GM15510 (cell line): Measurements from ENCODE around the gene TDRD3.

Experiments used
- POLR2A ChIP-seq: IDR thresholded peaks from 3 replicates; pipeline ENCODE4 v1.6.1; 2011; ENCODE audit warnings: borderline replicate concordance; ENCODE audit not compliant: insufficient read length; ENCODE audit errors: extremely low read depth

Gene TDRD3

DNA sequence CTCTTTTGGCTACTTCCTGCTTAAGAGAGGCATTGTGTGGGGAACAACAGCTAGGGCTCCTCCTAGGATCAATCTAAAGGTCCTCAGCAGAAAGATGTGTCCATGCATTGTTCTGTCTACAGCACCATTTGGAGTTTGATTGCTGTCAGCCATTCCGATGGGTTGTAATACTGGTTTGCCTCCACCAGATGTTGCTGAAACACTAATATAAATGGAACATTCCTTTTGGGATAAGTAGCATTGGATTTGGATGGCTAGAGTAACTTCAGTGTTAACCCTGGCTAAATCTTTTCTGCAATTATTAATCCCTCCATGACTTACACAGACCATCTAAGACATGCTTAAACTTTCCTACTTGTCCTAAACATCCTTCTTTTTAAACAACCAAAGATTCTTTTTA, 104.2 kb downstream of the TDRD3 start:
- no peak for TF ChIP-seq POLR2A

DNA sequence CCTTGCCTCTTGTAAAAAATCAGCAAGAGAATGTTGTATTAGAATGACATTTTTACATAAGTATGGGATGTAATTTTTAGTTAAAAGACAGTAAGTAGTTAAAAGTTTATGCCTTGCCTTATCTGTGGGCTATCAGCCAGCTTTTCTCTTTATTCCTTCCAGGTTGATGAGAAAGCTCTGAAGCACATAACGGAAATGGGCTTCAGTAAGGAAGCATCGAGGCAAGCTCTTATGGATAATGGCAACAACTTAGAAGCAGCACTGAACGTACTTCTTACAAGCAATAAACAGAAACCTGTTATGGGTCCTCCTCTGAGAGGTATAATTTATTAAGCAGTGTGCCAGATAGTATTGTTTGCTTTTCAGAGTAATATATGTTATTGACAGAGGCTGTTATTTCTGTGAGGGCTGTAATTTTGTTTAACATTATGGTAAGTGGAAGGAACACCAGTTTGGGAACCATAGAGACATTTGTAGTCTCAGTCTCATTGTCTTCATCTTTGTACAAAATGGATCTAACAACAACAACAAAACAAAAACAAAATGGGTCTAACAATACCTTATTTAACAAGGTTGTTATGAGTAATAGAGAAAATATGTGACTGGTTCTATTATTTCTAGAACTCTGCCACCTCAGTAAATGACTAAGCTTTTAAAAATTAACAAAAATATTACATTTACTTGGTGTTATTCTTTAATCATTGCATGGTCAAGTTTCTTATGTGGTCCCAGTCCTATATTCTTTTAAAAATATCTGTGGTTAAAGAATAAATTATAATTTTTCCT, 112.8 kb downstream of the TDRD3 start:
- TF ChIP-seq POLR2A, result no peak

DNA sequence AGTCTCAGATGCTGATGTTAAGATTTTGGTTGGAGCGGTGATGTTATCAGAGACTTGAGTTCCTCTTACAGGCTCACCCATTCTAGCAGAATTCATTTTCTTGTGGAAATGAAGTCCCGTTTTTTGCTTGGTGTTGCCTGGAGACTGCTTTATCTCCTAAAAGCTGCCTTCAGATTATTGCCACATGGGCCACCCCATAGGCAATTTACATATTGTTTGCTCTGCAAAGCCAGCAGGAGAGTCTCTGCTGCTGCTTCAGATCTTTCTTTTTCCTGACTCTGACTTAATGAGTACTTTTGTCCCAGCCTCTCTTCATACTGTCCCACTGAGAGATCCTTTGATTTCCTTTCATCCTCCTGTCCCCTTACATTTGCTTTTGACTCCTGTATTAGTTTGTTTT, 114.6 kb downstream of the TDRD3 start:
- no peak for TF ChIP-seq POLR2A

DNA sequence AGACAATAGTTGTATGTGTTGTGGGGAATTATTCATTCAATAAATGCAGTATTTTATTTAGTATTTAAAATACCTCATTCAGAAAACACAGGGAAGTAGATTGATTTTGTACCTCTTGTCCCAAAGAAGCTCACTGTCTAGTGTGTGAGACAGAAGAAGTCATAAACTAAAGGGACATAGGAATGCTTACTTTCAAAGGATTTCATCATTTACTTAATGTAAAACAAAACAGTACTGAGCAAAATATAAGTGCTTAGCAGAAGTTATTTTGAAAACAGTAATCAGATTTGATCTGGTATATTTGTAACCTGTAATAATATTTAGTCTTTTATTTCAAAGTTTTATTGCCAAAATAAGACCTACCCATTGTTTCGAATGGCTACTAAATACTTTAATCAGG, 117.9 kb downstream of the TDRD3 start:
- TF ChIP-seq POLR2A, result no peak

DNA sequence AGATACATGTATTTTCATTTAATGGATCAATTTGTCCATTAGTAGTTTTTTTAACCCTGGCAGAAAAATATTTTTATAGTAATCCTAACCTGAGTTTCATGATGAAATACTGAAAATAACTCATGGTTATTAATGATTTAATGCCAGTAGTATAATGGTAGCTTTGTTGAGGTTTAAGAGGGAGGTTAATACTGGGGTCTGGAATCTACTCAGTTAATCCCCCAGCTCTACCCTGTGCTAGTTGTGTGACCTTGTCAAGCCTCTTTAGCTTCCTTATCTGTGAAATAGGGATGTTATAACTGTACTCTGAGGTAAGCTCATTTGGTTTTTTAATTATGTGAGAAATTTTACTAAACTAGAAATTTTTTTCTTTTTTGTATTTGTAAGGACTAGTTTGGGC, 122.5 kb downstream of the TDRD3 start:
- TF ChIP-seq POLR2A, result no peak

GRCh38 chr13:60520902-60521569, 124.0 kb downstream of the TDRD3 start:
- no peak for TF ChIP-seq POLR2A

- no peak for TF ChIP-seq POLR2A
Measured at GRCh38 chr13:60538566-60538965, 141.5 kb downstream of the TDRD3 start.

GRCh38 chr13:60540276-60540675, 143.3 kb downstream of the TDRD3 start:
- no peak for TF ChIP-seq POLR2A

DNA sequence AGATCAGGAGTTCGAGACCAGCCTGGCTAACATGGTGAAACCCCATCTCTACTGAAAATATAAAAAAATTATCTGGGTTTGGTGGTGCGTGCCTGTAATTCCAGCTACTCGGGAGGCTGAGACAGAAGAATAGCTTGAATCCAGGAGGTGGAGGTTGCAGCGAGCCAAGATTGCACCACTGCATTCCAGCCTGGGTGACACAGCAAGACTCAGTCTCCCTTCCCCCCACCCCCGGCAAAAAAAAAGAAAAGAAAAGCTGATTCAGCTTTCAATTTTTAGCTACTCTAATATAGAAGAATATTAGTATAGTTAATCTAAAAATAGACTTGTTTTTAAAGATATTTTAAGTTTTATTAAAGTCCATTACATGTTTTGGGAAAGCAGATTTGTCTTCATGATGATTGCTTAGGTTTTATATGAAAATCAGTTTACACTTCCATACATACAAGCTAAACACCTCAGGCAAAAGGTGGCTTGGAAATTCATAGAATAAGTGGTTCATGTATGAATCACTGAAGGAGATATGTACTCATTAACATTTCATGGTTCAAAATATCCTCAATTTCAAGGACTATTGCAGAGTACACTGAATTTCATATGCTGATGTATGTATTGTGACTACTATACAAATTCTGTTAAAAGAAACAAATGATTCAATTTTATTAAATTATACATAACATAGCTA, 165.2 kb downstream of the TDRD3 start:
- no peak for TF ChIP-seq POLR2A

DNA sequence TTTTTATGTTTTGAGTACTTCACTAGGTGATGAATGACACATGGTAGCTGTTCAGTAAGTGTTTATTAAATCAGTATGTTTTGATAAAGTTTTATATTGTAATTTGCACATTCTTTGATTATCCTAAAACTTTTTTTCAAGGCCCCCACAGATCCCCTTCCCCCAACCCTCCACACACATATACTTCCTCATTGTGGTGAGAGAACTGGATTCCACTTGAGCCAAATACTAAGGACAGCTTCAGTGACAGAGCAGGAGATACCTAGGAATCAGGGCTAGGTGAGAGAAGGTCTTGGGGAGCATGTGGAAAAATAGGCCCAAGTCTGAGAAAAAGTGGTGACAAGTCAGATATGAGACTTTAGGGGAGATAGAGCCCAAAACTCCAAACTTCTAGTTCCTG, 174.6 kb downstream of the TDRD3 start:
- TF ChIP-seq POLR2A, result no peak

DNA sequence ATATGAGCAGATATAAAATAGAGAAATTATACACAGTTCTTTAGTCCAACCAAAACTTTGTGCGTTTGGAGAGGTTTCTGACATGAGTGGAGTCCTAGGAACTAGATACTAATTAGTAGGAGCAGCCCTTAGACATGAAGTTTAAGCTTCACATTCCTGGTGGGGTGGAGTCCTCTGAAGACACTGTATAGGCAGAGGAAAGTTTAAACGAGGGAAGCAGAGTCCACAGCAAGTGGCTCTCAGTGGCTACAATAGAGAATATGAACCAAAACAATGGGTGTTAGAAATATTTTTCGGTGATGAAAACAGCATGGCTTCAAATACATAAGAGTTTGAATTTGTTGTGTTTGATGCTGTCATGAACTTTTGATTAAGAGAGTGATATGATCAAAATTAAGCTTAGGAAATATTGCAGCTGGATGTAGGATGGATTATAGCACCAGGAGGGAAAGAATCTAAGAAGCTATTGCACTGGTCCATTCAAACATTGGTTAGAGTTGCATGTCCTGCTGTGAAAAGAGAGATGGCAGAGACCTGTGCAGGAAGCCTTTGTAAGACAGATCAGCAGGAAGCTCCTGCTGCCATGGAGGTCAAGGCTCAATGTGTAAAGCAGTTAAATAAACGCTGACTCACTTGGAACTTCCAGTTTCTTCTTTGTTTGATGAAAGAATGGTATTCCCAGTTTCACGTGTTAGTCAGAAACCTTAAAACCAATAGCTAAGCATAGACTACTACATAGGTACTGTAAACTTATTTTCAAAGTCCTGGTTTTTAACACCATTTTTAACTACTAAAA, 175.2 kb downstream of the TDRD3 start:
- no peak for TF ChIP-seq POLR2A

GRCh38 chr13:60572855-60573254, 175.8 kb downstream of the TDRD3 start:
- TF ChIP-seq POLR2A, result no peak

- TF ChIP-seq POLR2A, result no peak
Measured at GRCh38 chr13:60574735-60575134, 177.7 kb downstream of the TDRD3 start.

DNA sequence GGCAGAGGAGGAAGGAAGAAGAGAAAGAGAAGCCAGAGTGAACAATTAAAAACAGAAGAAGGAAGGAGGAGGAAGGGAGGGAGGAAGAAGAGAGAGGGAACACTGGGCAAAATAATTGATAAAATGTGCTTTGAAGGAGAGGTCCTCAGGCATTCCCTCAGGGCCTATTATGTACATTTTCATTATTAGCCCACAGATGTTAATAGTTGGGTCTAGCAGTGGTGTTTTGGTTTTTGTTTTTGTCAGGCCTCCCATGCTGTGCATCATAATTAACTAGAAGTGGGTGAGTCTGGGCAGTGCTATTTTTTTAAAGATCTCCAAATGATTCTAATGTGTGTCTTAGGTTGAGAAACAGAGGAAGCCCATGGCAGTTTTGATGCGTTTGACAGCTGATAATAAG, 178.1 kb downstream of the TDRD3 start:
- TF ChIP-seq POLR2A, result no peak

DNA sequence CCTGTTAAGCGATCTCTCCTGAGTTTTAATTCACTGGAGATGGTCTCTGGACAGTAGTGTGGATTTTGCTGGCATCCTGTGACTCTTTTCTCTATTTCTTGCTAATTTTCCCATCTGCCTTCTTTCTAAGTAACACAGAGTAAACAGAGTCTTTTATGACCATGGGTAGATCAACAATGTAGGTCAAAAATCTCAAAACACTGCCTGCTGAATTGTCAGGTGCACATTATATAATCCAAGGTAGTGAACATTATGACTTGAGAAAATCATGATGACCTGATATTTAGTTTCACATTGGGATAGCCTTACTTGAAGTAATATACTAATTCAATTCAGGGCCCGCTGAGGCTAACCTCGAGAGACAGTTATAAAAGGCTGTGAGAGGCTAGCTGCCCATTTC, 180.7 kb downstream of the TDRD3 start:
- no peak for TF ChIP-seq POLR2A
